Psoas muscle (tissue), 8 donors: Measurements from ENCODE around the gene VPS16. TPM values are rescaled to one million over a fixed set of nuclear protein-coding genes. Genes with fewer than 3 reads are reported as not detected.
A peak's percentile ranks its signal among the peaks of the same experiment; 100 is the strongest.

Experiments
- ATAC-seq, 4 donors: fragments of 200-7000 bp; cut with Tn5 transposase; one replicate each; pipeline ENCODE4 v1.9.1; 2020; ENCODE audit warnings: moderate library complexity in 3 of 4, mild to moderate bottlenecking in 2 of 4
- DNase-seq, 2 donors: peaks; one replicate each; pipeline ENCODE4 v3.0.0-alpha.2; 2020
- H3K27ac ChIP-seq: fragments of 200-600 bp; one replicate; pipeline ENCODE4 v1.8.0; 2022
- H3K27me3 ChIP-seq, 3 donors: fragments of 200-600 bp in 1 of 3; one replicate each; pipeline versions ENCODE4 v1.6.1 to v1.8.0; 2013 to 2022; ENCODE audit warnings: low read length in 2 of 3, mild to moderate bottlenecking in 2 of 3, moderate library complexity in 1 of 3; ENCODE audit not compliant: insufficient read depth in 3 of 3
- H3K36me3 ChIP-seq, 2 donors: fragments of 200-600 bp in 1 of 2; one replicate each; pipeline versions ENCODE4 v1.6.1 to v1.8.0; 2013 to 2022; ENCODE audit warnings: low read depth in 1 of 2, mild to moderate bottlenecking in 1 of 2, moderate library complexity in 1 of 2; ENCODE audit not compliant: insufficient read depth in 1 of 2
- H3K4me1 ChIP-seq: fragments of 200-600 bp; one replicate; pipeline ENCODE4 v1.8.0; 2022
- H3K4me3 ChIP-seq: fragments of 200-600 bp; one replicate; pipeline ENCODE4 v1.8.0; 2022; ENCODE audit warnings: mild to moderate bottlenecking
- H3K9me3 ChIP-seq: fragments of 200-600 bp; one replicate; pipeline ENCODE4 v1.8.0; 2022
- CTCF ChIP-seq: fragments of 200-600 bp; IDR thresholded peaks from one replicate; pipeline ENCODE4 v1.8.0; 2022; ENCODE audit warnings: antibody characterized with exemption
- WGBS, 3 donors: extraction: QIAGEN DNeasy Blood & Tissue Kit; methylation state at CpG; one replicate each; pipeline versions ENCODE4 v1.1.6 to v1.1.7; 2013; 5-methylcytosine and 5-hydroxymethylcytosine counted together
- intact Hi-C, 2 donors: fragments of 100-400 bp; cut with DNase I; formaldehyde crosslinking; loops; one replicate each; pipeline versions ENCODE4 v1.11.0 to v1.14.2; 2022
- polyA plus RNA-seq, 3 donors: library from polyadenylated mRNA; stranded (reverse); fragments of 200-250 nt; gene quantifications; one replicate each; pipeline ENCODE4 v1.2.3, GENCODE V29; 2013
- total RNA-seq, 4 donors: library from RNA; stranded (reverse); fragmentation: NEBNext Ultra II Directional in 2 of 4; extraction: Animal tissue kit (Norgen Biotek cat#: 25700) in 2 of 4; gene quantifications; one replicate each; pipeline versions ENCODE4 v1.2.1 to v1.2.4, GENCODE V29; 2021 to 2023
- donor health status: healthy with polysubstance abuse.
- donor health status: DM: no; HTN: no; CAD: no; lungs with moderate emphysema.
- donor health status: Bipolar disorder and iron deficiency.
- donor health status: healthy.
- donor health status: DM: yes; HTN: yes; CAD: no.
- donor health status: DM: no; HTN: no; CAD: no.
- donor health status: DM: no; HTN: no; CAD: no.
- donor health status: DM: yes; HTN: yes; CAD: no.

The VPS16 gene
- total and polyA plus RNA-seq, 7 donors = 17.1 to 25.5 (median 20.2) TPM

- peak in 1 of 2 donors; percentile 64 for DNase-seq
- H3K27me3 ChIP-seq = no peaks in the 10 kb centered on the region
- peaks cover 0 to 4% of the 10 kb centered on the region in 2 donors for H3K36me3 ChIP-seq
- H3K4me3 ChIP-seq = peak overlapping the region; percentile 99
- 21 to 25% (median 25%) methylated on average over 32 to 34 of the region's 34 CpGs for WGBS, 3 donors
- peak; percentile 4 to 38 (median 22) for ATAC-seq
- no peak overlapping the region for H3K27ac ChIP-seq
- intact Hi-C loops = loop anchor here in 1 of 2 donors (10.0 kb wide), 1 partner anchor 113 kb away; no protein-coding TSS in a partner anchor
- H3K4me1 ChIP-seq = peaks cover 24% of the 10 kb centered on the region
- TF ChIP-seq CTCF = no peak
- H3K9me3 ChIP-seq = no peaks in the 10 kb centered on the region
Measured at GRCh38 chr20:2871661-2872458, 31.3 kb downstream of the VPS16 start.

GRCh38 chr20:2872459-2873009 lies 32.0 kb downstream of the VPS16 start:
- Histone ChIP-seq H3K9me3 (no peaks in the 10 kb centered on the region), H3K27ac (peak overlapping the region; percentile 86), H3K4me3 (peak overlapping the region; percentile 99), H3K27me3 (no peaks in the 10 kb centered on the region), H3K4me1 (peaks cover 24% of the 10 kb centered on the region), H3K36me3 (no peaks in the 10 kb centered on the region)
- ATAC-seq = peak; percentile 59 to 83 (median 70)
- peak; percentile 68 to 76 for DNase-seq
- TF ChIP-seq CTCF = peak; percentile 20
- intact Hi-C loops = loop anchor here in 1 of 2 donors (10.0 kb wide), 1 partner anchor 112 kb away; no protein-coding TSS in a partner anchor
- WGBS, 3 donors = 0% methylated on average over 42 to 49 of the region's 49 CpGs

- Histone ChIP-seq H3K36me3 (no peaks in the 10 kb centered on the region), H3K9me3 (no peaks in the 10 kb centered on the region), H3K4me1 (peaks cover 24% of the 10 kb centered on the region), H3K27me3 (no peaks in the 10 kb centered on the region), H3K27ac (peak within 1 kb of the TSS; percentile 86), H3K4me3 (peak within 1 kb of the TSS; percentile 99)
- intact Hi-C loops = loop anchor here in 1 of 2 donors (10.0 kb wide), 1 partner anchor 112 kb away; no protein-coding TSS in a partner anchor
- no peak for TF ChIP-seq CTCF
- peak; percentile 96 to 98 (median 96) for ATAC-seq
- DNase-seq = peak; percentile 93 to 96
- WGBS, 3 donors = 0% methylated on average over 57 to 83 of the region's 83 CpGs
Measured at GRCh38 chr20:2873010-2873746, 32.6 kb downstream of the VPS16 start, which contains the start of gene PTPRA. PTPRA (plus strand) TSS chr20:2873481; CDS start chr20:2964278, 90,797 bp downstream.

- 0% methylated on average over 21 to 29 of the region's 29 CpGs for WGBS, 3 donors
- intact Hi-C loops = loop anchor here in 1 of 2 donors (10.0 kb wide), 1 partner anchor 111 kb away; no protein-coding TSS in a partner anchor
- peak in 1 of 4 donors; percentile 13 for ATAC-seq
Measured at GRCh38 chr20:2873747-2874041, 33.1 kb downstream of the VPS16 start.

More at GRCh38 chr20:2873747-2874041, 33.1 kb downstream of the VPS16 start:
- Histone ChIP-seq H3K27me3 (no peaks in the 10 kb centered on the region), H3K27ac (peak overlapping the region; percentile 86), H3K36me3 (no peaks in the 10 kb centered on the region), H3K9me3 (no peaks in the 10 kb centered on the region), H3K4me1 (peaks cover 29% of the 10 kb centered on the region), H3K4me3 (peak overlapping the region; percentile 99)
- TF ChIP-seq CTCF = no peak
- peak in 1 of 2 donors; percentile 60 for DNase-seq
